ENCODE measurements around the gene NUP214.

The NUP214 gene

DNA sequence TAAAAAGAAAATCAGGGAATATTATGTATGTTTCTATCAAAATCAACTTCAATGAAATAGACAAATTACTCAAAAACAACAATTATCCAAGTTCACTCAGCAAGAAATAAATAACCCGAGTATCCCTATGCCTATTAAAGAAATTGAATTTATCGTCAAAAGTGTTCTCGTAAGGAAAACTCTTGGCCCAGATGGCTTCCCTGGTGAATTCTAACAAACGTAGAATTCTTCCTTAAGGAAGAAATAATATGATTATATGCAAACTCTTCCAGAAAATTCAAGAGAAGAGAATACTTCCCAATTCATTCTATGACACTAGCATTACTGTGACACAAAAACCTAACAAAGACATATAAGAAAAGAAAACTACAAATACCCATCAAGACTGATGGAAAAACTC lies 121.2 kb downstream of the NUP214 start:
- TF ChIP-seq, protein P1, sequence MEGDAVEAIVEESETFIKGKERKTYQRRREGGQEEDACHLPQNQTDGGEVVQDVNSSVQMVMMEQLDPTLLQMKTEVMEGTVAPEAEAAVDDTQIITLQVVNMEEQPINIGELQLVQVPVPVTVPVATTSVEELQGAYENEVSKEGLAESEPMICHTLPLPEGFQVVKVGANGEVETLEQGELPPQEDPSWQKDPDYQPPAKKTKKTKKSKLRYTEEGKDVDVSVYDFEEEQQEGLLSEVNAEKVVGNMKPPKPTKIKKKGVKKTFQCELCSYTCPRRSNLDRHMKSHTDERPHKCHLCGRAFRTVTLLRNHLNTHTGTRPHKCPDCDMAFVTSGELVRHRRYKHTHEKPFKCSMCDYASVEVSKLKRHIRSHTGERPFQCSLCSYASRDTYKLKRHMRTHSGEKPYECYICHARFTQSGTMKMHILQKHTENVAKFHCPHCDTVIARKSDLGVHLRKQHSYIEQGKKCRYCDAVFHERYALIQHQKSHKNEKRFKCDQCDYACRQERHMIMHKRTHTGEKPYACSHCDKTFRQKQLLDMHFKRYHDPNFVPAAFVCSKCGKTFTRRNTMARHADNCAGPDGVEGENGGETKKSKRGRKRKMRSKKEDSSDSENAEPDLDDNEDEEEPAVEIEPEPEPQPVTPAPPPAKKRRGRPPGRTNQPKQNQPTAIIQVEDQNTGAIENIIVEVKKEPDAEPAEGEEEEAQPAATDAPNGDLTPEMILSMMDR (IDR thresholded peaks at IDR 0.05; ENCODE audit: insufficient read depth, low read depth, low read length, missing control alignments): no peak
- DNase-seq (ENCODE audit: low read depth): no peak
- no peak overlapping the region for H3K4me3 ChIP-seq (ENCODE audit: low read depth, low read length)

DNA sequence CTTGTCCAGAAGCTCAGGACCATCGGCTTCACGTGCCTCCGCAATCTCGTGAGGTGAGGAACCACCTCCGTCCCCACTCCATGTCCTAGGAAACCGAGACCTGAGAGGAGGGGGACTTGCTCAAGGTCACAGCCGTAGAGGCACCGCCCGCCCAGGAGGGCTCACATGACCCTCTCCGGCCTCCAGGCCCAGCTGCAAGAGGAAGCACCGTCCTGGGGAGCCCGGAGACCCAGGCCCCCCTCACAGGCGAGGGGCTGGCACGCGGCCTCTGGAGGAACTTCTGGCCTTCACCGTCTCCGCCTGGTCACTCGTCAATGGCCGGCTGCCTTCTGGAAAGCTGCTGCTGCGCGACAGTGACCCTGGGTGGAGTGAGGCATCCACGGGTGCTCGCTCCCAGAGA lies 126.7 kb downstream of the NUP214 start:
- no peak for DNase-seq (ENCODE audit: low read depth)
- TF ChIP-seq, protein P1 (IDR thresholded peaks at IDR 0.05; ENCODE audit: insufficient read depth, low read depth, low read length, missing control alignments): no peak
- peak overlapping the region; percentile 78 for H3K4me3 ChIP-seq (ENCODE audit: low read depth, low read length)

DNA sequence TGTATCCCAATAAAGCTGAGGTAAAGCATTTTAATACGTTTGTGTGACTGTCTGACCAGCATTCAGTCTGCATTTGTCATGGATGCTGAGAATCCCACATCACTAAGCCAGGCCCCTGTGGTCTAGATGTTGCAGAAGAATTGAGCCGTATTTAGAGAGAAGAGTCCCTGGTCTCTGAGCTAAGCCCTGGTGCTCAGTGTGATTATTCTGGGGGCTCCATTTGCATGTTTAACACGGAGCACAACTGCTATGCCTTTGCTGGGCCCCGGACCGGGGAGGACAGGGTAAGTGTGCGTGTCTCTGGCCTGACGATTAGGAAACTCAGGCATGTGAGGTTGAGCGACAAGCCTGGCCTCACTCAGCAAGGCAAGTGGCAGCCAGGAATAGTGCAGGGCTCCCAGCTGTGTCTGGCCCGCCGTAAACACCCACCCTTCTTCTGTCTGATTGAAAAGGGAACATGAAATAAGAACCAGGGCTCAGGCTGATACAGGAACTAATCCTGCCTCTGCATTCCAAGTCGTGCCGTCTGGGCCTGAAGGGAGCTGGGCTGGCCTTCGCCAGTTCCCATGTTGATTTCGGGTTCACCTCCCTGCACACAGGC lies 128.6 kb downstream of the NUP214 start:
- H3K4me3 ChIP-seq (ENCODE audit: low read depth, low read length): no peak overlapping the region
- peak; percentile 64 for DNase-seq (ENCODE audit: low read depth)
- TF ChIP-seq, protein P1 (IDR thresholded peaks at IDR 0.05; ENCODE audit: insufficient read depth, low read depth, low read length, missing control alignments): no peak

DNA sequence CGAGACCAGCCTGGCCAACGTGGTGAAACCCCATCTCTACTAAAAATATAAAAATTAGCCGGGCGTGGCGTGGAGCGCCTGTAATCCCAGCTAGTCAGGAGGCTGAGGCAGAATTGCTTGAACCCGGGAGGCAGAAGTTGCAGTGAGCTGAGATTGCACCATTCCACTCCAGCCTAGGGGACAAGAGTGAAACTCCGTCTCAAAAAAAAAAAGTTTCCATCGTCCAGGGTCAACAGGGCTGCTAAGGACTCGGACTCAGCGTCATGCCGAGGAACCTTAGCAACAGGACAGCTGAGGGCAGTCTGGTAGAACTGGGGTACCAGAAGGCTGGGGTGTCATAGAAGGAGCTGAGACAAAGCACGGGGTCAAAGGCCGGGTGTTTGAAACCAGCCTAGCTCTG lies 129.2 kb downstream of the NUP214 start:
- H3K4me3 ChIP-seq (ENCODE audit: low read depth, low read length): peak overlapping the region; percentile 77
- TF ChIP-seq, protein P1 (IDR thresholded peaks at IDR 0.05; ENCODE audit: insufficient read depth, low read depth, low read length, missing control alignments): no peak
- DNase-seq (ENCODE audit: low read depth): no peak

DNA sequence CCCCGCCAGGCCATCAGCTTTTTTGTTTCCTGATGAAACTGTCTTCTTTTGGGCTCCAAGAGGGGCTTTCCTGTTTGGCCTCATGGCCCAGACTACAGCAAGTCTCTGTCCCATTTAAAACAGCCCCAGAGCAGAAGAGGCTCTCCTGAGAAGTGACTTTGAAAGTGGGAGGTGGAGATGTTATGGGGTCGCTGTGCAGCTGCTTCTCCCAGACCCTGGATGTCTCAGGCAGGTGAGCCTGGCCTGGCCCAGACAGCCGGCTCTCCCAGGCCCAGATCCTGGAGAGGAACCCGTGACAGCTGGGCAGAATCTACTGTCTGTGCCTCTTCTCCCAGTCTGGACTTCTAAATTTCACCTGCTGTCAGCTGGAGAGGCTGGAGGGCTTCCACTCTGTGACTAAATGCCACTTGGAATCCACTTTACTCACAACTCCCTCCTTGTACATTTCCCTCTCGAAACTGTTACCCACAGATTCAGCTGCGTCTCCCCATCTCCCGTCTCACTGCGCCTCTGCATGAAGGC lies 130.4 kb downstream of the NUP214 start:
- peak; percentile 58 for DNase-seq (ENCODE audit: low read depth)
- TF ChIP-seq, protein P1 (IDR thresholded peaks at IDR 0.05; ENCODE audit: insufficient read depth, low read depth, low read length, missing control alignments): no peak
- H3K4me3 ChIP-seq (ENCODE audit: low read depth, low read length): peak overlapping the region; percentile 77

DNA sequence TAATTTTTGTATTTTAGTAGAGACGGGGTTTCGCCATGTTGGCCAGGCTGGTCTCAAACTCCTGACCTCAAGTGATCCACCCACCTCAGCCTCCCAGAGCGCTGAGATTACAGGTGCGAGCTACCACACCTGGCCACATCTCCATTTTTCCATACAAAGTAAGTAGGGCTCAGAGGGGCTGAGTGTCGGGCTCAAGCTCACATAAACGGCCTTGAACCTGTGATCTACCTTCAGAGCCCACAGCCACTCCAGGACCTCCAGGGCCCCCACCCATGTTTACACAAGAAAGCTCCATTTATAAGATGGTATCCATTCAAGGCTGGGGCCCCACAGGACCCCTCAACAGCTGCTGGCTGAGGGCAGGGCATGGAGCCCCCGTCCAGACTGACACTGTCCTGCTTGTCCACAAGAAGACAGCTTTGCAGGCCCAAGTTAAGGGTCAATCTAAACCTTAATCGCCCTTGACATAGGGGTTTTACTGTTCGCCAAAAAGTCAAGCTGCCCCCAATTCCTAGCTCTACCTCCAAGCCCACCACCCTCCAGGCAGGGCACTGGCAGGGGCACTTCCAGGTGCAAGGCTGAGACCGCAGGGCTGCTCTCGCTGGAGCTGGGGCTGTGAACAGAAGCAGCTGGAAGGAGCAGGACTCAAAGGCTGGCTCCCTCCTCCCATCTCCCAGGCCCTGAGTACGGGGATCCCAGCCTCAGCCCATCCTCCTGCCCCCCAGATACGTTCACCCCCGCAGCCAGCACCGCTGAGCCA lies 132.1 kb downstream of the NUP214 start:
- TF ChIP-seq, protein P1 (IDR thresholded peaks at IDR 0.05; ENCODE audit: insufficient read depth, low read depth, low read length, missing control alignments): no peak
- no peak for DNase-seq (ENCODE audit: low read depth)
- no peak overlapping the region for H3K4me3 ChIP-seq (ENCODE audit: low read depth, low read length)

Data from GM12865 (cell line).